Activated CD4-positive, alpha-beta memory T cell treated with anti-CD3 and anti-CD28 coated beads, Interleukin-2, amount 10 ng/mL, durations not matched to agents 7 days and 5 days (primary cell): Measurements from ENCODE around the gene ISLR. TPM values are rescaled to one million over a fixed set of nuclear protein-coding genes. Genes with fewer than 3 reads are reported as not detected.
"Not testable (repeated sequence)": the region's sequence is repeated elsewhere in the genome, so short reads cannot be mapped to it uniquely, and the experiment has no call there.

ENCODE experiments used
- CTCF ChIA-PET: fragments of 350-600 bp; sonication (Branson Sonifier 250); formaldehyde crosslinking; loops from one replicate; lab custom pipeline; 2021; ENCODE audit warnings: antibody characterized with exemption, inconsistent platforms; lab: Charles Lee
- POLR2A ChIA-PET: fragments of 350-600 bp; sonication (Branson Sonifier 250); formaldehyde crosslinking; loops from one replicate; lab custom pipeline; 2021; ENCODE audit warnings: antibody characterized with exemption; lab: Charles Lee
- DNase-seq: peaks from one replicate; pipeline ENCODE4 v3.0.0-alpha.2; 2020
- H3K27ac Mint-ChIP-seq: one replicate; pipeline ENCODE4 v1.8.0; 2021; ENCODE audit warnings: mild to moderate bottlenecking, mixed read lengths
- H3K27me3 Mint-ChIP-seq: one replicate; pipeline ENCODE4 v1.8.0; 2021; ENCODE audit warnings: mixed read lengths
- H3K36me3 Mint-ChIP-seq: one replicate; pipeline ENCODE4 v1.8.0; 2021; ENCODE audit warnings: low read depth, mixed read lengths
- H3K4me1 Mint-ChIP-seq: one replicate; pipeline ENCODE4 v1.8.0; 2021; ENCODE audit warnings: mixed read lengths
- H3K4me3 Mint-ChIP-seq: one replicate; pipeline ENCODE4 v1.8.0; 2021; ENCODE audit warnings: mild to moderate bottlenecking, mixed read lengths
- H3K9me3 Mint-ChIP-seq: one replicate; pipeline ENCODE4 v1.8.0; 2021; ENCODE audit warnings: mixed read lengths
- total RNA-seq, 2 experiments: library from RNA; stranded (reverse); gene quantifications; one replicate each; pipeline ENCODE4 v1.2.3, GENCODE V29; 2021

ISLR gene
- total RNA-seq, 2 experiments from 2014 or later, result not detected

DNA sequence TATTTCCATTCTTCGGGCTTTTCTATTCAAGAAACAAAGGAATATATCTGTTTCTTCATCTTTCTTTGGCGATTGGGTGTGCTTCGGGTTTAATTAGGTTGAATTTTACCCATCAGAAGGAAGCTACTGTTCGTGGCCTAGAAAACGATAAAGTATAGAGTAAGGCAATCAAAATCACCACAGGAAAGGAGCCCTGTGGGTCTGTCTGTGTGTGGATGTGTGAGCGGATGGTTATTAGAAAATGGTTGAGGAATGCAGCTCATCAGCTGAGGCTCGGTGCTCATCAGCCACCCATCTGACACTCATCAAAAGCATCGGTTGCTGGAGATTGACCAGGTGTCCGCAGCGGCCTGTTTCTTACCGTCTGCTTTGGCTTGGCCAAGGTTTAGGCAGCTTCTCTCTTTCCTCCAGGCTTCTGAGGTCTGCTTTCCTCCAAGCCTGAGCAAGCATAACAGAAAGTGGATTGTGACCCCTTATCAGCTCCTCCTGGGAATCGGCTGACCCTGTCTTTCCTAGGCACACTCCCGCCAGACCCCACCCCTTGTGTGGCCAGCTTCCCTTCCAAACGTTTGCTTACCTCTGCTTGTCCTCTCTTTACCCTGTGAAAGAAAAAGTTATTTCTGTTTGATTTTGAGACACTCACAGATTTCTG is 17.6 kb upstream of the ISLR start:
- CTCF ChIA-PET, result interaction anchor here (1.1 kb wide), 1 partner anchor 9 kb away, joined by 4 read pairs; no protein-coding TSS in a partner anchor
- POLR2A ChIA-PET, result no interaction called here
- H3K27me3 Mint-ChIP-seq, result peaks cover 22% of the 10 kb centered on the region
- H3K4me1 Mint-ChIP-seq, result peaks cover 42% of the 10 kb centered on the region
- no peak overlapping the region for H3K27ac Mint-ChIP-seq
- H3K36me3 Mint-ChIP-seq, result no peaks in the 10 kb centered on the region
- DNase-seq, result no peak
- H3K9me3 Mint-ChIP-seq, result no peaks in the 10 kb centered on the region
- no peak overlapping the region for H3K4me3 Mint-ChIP-seq

DNA sequence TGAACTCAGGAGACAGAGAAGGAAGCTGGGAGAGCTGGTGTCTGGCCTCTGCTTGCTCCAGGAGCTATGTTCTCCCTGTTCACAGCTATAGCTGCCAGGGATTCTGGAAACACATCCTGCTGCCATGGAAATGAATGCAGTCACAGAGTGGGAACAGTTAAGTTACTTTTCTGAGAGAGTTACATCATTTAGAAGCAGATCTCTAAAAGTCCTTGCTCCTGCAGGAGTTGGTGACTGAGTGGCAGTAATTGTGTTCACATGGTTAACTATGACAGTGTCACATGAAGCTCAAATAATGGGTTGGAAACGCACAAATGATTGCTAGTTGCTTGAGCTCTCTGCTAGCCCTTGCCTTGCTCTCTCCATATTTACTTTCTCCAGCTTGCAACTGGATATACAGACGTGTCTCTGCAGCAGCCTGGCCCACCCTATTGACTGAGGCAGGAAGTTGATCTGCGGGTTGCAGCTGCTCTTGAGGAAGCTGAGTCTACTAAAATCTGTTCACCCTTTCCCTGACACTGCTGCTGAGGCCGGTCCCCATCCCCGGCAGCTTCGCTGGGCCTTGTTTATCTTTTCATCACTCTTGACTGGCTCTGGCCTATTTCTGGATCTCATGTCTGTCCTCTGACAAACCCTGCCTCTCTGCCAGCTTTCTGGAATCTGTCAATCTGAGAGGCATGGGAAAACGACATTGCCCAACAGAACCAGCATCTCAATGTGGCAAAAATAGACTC is 16.7 kb upstream of the ISLR start:
- Mint-ChIP-seq H3K27ac (no peak overlapping the region), H3K4me1 (peaks cover 42% of the 10 kb centered on the region), H3K4me3 (no peak overlapping the region), H3K9me3 (no peaks in the 10 kb centered on the region), H3K27me3 (peaks cover 20% of the 10 kb centered on the region), H3K36me3 (no peaks in the 10 kb centered on the region)
- CTCF ChIA-PET, result interaction anchor here (1.0 to 1.1 kb wide), 2 partner anchors 8 to 31 kb away, joined by 3 to 4 read pairs; no protein-coding TSS in a partner anchor
- no peak for DNase-seq
- POLR2A ChIA-PET, result interaction anchor here (0.9 kb wide), 1 partner anchor 17 kb away, joined by 3 read pairs; no protein-coding TSS in a partner anchor

- Mint-ChIP-seq H3K36me3 (no peaks in the 10 kb centered on the region), H3K4me1 (peaks cover 42% of the 10 kb centered on the region), H3K27ac (no peak overlapping the region), H3K9me3 (no peaks in the 10 kb centered on the region), H3K4me3 (no peak overlapping the region), H3K27me3 (peaks cover 20% of the 10 kb centered on the region)
- no peak for DNase-seq
- ChIA-PET CTCF (no interaction called here), POLR2A (no interaction called here)
Observed at GRCh38 chr15:74157868-74158827, 15.4 kb upstream of the ISLR start.

GRCh38 chr15:74158855-74159650 is 14.5 kb upstream of the ISLR start:
- CTCF ChIA-PET, result no interaction called here
- H3K4me3 Mint-ChIP-seq, result no peak overlapping the region
- POLR2A ChIA-PET, result interaction anchor here (0.6 kb wide), 1 partner anchor 65 kb away, joined by 3 read pairs; no protein-coding TSS in a partner anchor
- H3K36me3 Mint-ChIP-seq, result no peaks in the 10 kb centered on the region
- no peaks in the 10 kb centered on the region for H3K9me3 Mint-ChIP-seq
- H3K27me3 Mint-ChIP-seq, result peaks cover 16% of the 10 kb centered on the region
- peaks cover 42% of the 10 kb centered on the region for H3K4me1 Mint-ChIP-seq
- peak overlapping the region; percentile 58 for H3K27ac Mint-ChIP-seq
- no peak for DNase-seq

DNA sequence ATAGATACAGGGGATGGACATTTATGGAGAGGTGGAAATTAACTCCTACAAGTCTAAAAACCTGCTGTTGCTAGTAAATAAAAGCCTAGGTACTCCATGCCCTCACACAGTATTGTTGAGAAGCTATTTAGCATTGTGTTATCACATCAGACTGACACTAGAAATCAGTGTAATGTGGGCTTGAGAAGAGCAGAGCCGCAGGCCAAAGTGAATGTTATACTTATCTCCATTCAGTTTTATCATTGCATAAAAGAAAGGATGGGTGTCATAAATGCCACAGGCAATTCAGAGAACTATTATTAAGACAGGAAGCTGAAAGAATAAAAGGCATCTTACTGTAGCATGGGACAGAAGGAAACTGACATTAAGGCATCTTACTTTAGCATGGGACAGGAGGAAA is 13.7 kb upstream of the ISLR start:
- peaks cover 15% of the 10 kb centered on the region for H3K27me3 Mint-ChIP-seq
- peaks cover 42% of the 10 kb centered on the region for H3K4me1 Mint-ChIP-seq
- no peak for DNase-seq
- no peaks in the 10 kb centered on the region for H3K9me3 Mint-ChIP-seq
- ChIA-PET CTCF (no interaction called here), POLR2A (interaction anchor here (0.6 kb wide), 1 partner anchor 64 kb away, joined by 3 read pairs; no protein-coding TSS in a partner anchor)
- no peak overlapping the region for H3K4me3 Mint-ChIP-seq
- peak overlapping the region; percentile 58 for H3K27ac Mint-ChIP-seq
- no peaks in the 10 kb centered on the region for H3K36me3 Mint-ChIP-seq

- peaks cover 42% of the 10 kb centered on the region for H3K4me1 Mint-ChIP-seq
- H3K4me3 Mint-ChIP-seq, H3K9me3 Mint-ChIP-seq, DNase-seq, H3K36me3 Mint-ChIP-seq, H3K27ac Mint-ChIP-seq, CTCF ChIA-PET, POLR2A ChIA-PET: not testable (repeated sequence)
- peaks cover 16% of the 10 kb centered on the region for H3K27me3 Mint-ChIP-seq
Observed at GRCh38 chr15:74160390-74160789, 13.1 kb upstream of the ISLR start.

DNA sequence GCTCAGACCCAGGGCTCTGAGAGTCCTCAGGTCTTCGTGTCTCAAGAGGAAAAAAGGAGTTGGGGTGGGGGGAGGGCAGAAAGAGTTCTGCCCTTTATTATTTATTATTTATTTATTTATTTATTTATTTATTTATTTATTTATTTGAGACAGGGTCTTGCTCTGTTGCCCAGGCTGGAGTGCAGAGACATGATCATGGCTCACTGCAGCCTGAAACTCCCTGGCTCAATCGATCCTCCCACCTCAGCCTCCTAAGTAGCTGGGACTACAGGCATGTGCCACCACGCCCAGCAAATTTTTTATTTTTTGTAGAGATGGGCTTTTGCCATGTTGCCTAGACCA is 11.3 kb upstream of the ISLR start:
- Mint-ChIP-seq H3K4me1 (peaks cover 33% of the 10 kb centered on the region), H3K27me3 (peaks cover 18% of the 10 kb centered on the region)
- H3K9me3 Mint-ChIP-seq, H3K36me3 Mint-ChIP-seq, CTCF ChIA-PET, POLR2A ChIA-PET, H3K27ac Mint-ChIP-seq, DNase-seq, H3K4me3 Mint-ChIP-seq: not testable (repeated sequence)

DNA sequence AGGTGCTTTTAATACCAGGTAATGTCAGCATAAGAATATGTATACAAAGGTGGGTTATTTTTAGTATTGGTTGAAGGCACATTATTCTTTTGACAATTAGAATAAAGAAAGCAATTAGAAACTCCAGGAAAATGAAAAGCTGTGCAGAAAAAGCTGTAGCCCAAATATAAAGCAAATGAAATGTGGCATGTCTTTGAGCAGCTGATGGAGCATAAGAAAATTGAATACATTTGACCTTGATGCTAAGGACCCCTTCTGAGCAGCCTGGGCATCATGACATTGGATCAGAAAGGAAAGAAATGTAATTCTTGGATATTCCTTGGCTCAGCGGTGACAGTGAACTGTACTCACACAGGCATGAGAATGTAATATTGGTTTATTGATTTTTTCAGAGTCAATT is 8.0 kb upstream of the ISLR start:
- POLR2A ChIA-PET, result no interaction called here
- CTCF ChIA-PET, result interaction anchor here (1.0 to 1.3 kb wide), 3 partner anchors 9 to 157 kb away, joined by 3 to 5 read pairs (median 4); no protein-coding TSS in a partner anchor
- no peaks in the 10 kb centered on the region for H3K9me3 Mint-ChIP-seq

DNA sequence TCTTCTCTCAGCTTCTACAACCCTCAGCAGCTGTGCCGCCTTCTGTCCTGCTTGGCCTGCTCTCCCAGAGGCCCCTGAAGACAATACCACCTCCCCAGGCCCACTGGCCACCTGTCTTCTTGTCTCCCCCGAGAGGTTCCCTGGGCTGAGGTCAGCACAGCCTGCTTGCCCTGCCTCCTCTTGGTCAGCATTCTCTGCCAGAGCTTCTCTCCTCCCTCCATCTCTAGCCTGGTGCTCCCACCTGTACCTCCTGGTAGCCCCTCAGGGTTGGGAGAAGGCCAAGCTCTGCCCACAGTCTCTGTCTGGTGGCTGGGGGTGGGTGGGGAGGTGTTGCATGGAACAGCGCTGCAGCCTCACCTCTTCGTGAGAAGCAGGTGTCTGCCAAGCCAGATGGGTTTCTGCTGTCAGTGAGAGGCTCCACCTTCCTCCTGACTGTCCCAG is 5.6 kb upstream of the ISLR start:
- DNase-seq, result no peak
- ChIA-PET POLR2A (no interaction called here), CTCF (no interaction called here)
- Mint-ChIP-seq H3K27ac (no peak overlapping the region), H3K4me1 (no peaks in the 10 kb centered on the region), H3K4me3 (no peak overlapping the region), H3K27me3 (peaks cover 12% of the 10 kb centered on the region), H3K36me3 (no peaks in the 10 kb centered on the region), H3K9me3 (no peaks in the 10 kb centered on the region)

More for the DNA sequence above, 8.0 kb upstream of the ISLR start:
- Mint-ChIP-seq H3K27ac (no peak overlapping the region), H3K4me3 (no peak overlapping the region), H3K36me3 (no peaks in the 10 kb centered on the region), H3K4me1 (peaks cover under 1% of the 10 kb centered on the region), H3K27me3 (peaks cover 12% of the 10 kb centered on the region)
- no peak for DNase-seq

DNA sequence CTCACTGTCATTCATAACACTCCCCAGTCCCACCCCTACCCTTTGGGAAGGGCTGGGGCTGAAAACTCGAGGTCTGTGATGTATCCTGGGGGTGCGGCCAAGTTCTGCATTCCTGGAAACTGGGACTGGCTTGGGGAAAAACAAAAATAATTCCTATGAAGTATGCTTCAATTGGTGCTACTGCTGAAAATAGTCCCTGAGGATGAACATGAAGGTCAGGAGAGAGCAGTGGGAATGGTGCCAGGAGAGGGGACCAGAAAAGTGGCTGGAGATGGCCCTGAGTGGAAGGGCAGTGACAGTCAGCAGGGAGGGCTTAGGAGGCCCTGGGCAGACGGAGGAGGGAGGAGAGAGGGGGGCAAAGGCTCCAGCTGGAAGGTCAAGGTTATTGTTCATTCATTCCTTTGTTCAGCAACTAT is 4.8 kb upstream of the ISLR start:
- CTCF ChIA-PET, result no interaction called here
- Mint-ChIP-seq H3K27me3 (peaks cover 10% of the 10 kb centered on the region), H3K4me3 (no peak overlapping the region), H3K27ac (no peak overlapping the region), H3K4me1 (no peaks in the 10 kb centered on the region), H3K9me3 (no peaks in the 10 kb centered on the region), H3K36me3 (no peaks in the 10 kb centered on the region)
- DNase-seq, result no peak
- POLR2A ChIA-PET, result no interaction called here

GRCh38 chr15:74170071-74170844 is 3.3 kb upstream of the ISLR start:
- Mint-ChIP-seq H3K4me3 (no peak overlapping the region), H3K27me3 (peaks cover 3% of the 10 kb centered on the region), H3K9me3 (no peaks in the 10 kb centered on the region), H3K36me3 (no peaks in the 10 kb centered on the region), H3K27ac (no peak overlapping the region), H3K4me1 (no peaks in the 10 kb centered on the region)
- DNase-seq, result no peak
- ChIA-PET CTCF (no interaction called here), POLR2A (no interaction called here)
